Astrocyte (in vitro differentiated cells and primary cell): Measurements from ENCODE around the gene PDLIM7.

Experiments used
- EZH2 ChIP-seq: IDR thresholded peaks from 2 replicates; pipeline ENCODE4 v1.6.1; 2012; ENCODE audit warnings: mild to moderate bottlenecking, low read length, inconsistent platforms; ENCODE audit not compliant: insufficient read depth
- TF ChIP-seq, protein P1 (sequence below): IDR thresholded peaks from 2 replicates; pipeline ENCODE4 v1.5.1; 2011; ENCODE audit warnings: low read depth, mild to moderate bottlenecking, inconsistent platforms, low read length, moderate library complexity; ENCODE audit not compliant: insufficient read depth

DNA sequence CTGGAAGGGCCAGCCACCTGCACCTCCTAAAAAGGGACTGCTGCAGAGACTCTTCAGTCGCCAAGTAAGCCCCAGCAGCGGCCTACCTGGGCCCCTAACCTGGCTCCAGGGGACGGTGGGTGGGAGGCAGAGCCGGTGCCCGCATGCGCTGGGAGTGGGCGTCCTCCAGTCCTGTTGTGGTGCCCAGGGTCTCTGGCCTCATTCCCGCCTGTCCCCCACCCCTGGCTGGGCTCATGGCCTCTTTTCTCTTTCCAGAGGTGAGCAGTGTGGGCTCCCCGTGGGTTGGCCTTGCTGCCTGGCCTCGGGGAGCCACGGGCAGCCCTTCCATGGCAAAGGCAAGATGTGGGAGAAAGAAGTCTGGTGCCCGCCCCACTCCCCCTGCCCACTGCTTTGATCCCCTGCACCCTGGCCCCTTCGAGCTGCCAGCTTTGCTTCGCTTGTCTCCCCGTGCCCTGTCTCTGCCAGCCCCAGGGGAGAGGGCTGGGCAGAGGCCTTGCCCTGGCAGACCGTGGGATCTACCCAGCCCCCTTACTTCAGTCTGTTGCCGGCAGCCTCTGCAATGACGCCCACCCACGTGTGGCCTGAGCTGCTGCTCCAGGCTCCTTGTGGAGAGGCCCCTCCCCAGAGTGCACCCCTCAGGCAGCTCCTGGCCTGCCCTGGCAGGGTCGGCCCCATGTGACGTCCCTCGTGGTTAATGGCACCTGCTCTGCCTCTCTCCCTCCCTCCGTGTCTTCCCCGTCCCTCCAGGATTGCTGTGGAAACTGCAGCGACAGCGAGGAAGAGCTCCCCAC, 56.2 kb downstream of the PDLIM7 start:
- TF ChIP-seq, protein P1, sequence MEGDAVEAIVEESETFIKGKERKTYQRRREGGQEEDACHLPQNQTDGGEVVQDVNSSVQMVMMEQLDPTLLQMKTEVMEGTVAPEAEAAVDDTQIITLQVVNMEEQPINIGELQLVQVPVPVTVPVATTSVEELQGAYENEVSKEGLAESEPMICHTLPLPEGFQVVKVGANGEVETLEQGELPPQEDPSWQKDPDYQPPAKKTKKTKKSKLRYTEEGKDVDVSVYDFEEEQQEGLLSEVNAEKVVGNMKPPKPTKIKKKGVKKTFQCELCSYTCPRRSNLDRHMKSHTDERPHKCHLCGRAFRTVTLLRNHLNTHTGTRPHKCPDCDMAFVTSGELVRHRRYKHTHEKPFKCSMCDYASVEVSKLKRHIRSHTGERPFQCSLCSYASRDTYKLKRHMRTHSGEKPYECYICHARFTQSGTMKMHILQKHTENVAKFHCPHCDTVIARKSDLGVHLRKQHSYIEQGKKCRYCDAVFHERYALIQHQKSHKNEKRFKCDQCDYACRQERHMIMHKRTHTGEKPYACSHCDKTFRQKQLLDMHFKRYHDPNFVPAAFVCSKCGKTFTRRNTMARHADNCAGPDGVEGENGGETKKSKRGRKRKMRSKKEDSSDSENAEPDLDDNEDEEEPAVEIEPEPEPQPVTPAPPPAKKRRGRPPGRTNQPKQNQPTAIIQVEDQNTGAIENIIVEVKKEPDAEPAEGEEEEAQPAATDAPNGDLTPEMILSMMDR: no peak
- TF ChIP-seq EZH2: no peak
